Panc1 (cell line): ENCODE results near the gene SPRN.

ENCODE experiments used
- CTCF ChIP-seq: fragments of 450-650 bp; IDR thresholded peaks from 2 replicates; pipeline ENCODE4 v1.5.1; 2017; ENCODE audit warnings: mild to moderate bottlenecking
- POLR2AphosphoS5 ChIP-seq: IDR thresholded peaks from 2 replicates; pipeline ENCODE4 v1.6.1; 2012; ENCODE audit warnings: mild to moderate bottlenecking, low read depth, low read length, moderate library complexity
- REST ChIP-seq, 2 experiments: IDR thresholded peaks; 2 replicates each; pipeline ENCODE4 v1.6.1; 2011 to 2012; ENCODE audit warnings: low read depth in 2 of 2, control low read depth in 1 of 2, low read length in 1 of 2, mild to moderate bottlenecking in 1 of 2, moderate library complexity in 1 of 2; ENCODE audit not compliant: insufficient read depth in 1 of 2
- SIN3A ChIP-seq: IDR thresholded peaks from 2 replicates; pipeline ENCODE4 v1.6.1; 2012; ENCODE audit warnings: low read depth, mild to moderate bottlenecking, low read length, moderate library complexity, borderline replicate concordance; ENCODE audit not compliant: insufficient read depth
- TCF7L2 ChIP-seq: IDR thresholded peaks from 2 replicates; pipeline ENCODE4 v1.6.1; 2011; ENCODE audit warnings: mild to moderate bottlenecking, low read depth, low read length, inconsistent platforms

- TF ChIP-seq POLR2AphosphoS5 (peak; percentile 99), CTCF (no peak), REST (IDR thresholded peaks at IDR 0.05; ENCODE audit: insufficient read depth in 1 of 2, low read depth in 2 of 2, low read length in 1 of 2) (peak in 1 of 2 experiments; percentile 69; a peak in 2 of 4 replicates), SIN3A (peak; percentile 84; the same call in 1 of the 2 replicates), TCF7L2 (no peak)
Observed at GRCh38 chr10:133394064-133394663, 30.3 kb downstream of the SPRN start, which contains the start of gene MTG1.
